CD4-positive, alpha-beta T cell treated with Interleukin-2 at 100 ng/mL for 4 hours (primary cell): ENCODE data around the gene MED28.
A peak's percentile ranks its signal among the peaks of the same experiment; 100 is the strongest.
"Not testable (repeated sequence)": the region's sequence is repeated elsewhere in the genome, so short reads cannot be mapped to it uniquely, and the experiment has no call there.

ENCODE experiments used
- DNase-seq: peaks from one replicate; pipeline ENCODE4 v3.0.0-alpha.2; 2020; ENCODE audit warnings: low spot score

MED28 gene

GRCh38 chr4:17618926-17619325 is 4.5 kb downstream of the MED28 start:
- DNase-seq: no peak

GRCh38 chr4:17619416-17620105 is 5.1 kb downstream of the MED28 start:
- no peak for DNase-seq

DNA sequence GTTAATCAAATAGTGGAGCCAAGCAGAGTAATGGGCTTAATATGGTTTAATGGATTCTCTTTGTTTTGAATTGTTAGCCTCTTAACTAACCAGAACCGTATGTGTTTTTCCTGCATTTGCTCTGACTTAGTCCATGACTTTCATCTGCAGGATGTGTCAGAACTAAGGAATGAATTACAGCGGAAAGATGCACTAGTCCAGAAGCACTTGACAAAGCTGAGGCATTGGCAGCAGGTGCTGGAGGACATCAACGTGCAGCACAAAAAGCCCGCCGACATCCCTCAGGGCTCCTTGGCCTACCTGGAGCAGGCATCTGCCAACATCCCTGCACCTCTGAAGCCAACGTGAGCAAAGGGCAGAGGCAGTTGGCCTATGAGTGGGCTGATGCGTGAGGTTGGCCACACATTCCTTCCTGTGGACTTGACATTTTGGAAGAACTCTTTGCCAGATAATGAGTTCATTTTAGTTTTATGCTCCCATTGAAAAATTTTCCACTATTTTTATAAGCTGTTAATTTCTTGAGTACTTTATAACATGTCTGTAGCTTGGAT is 9.1 kb downstream of the MED28 start:
- no peak for DNase-seq

DNA sequence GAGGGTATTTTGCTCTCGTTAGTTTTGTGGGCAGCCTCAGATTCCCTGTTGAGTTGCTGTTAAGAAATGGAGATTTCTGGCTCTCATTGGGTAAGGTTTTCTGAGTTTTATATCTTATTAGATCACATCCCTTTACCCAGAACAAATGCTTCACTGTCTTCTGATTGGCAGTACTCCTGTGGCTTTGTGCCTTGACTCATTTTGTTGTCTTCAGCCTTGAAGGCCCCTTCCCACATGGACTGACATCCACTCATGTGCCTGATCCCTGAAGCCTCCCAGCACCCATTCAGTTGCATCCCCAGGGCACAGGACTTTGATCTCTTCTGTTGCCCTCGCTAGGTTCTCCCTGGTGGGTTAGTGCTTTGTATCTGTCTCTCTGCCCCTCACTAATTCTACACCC is 10.4 kb downstream of the MED28 start:
- DNase-seq: no peak

- DNase-seq: no peak
Observed at GRCh38 chr4:17630228-17630627, 15.8 kb downstream of the MED28 start.

- DNase-seq: no peak
Observed at GRCh38 chr4:17633600-17633999, 19.2 kb downstream of the MED28 start.

GRCh38 chr4:17635056-17635455 is 20.6 kb downstream of the MED28 start:
- no peak for DNase-seq

GRCh38 chr4:17636341-17636695 is 21.9 kb downstream of the MED28 start:
- no peak for DNase-seq

DNA sequence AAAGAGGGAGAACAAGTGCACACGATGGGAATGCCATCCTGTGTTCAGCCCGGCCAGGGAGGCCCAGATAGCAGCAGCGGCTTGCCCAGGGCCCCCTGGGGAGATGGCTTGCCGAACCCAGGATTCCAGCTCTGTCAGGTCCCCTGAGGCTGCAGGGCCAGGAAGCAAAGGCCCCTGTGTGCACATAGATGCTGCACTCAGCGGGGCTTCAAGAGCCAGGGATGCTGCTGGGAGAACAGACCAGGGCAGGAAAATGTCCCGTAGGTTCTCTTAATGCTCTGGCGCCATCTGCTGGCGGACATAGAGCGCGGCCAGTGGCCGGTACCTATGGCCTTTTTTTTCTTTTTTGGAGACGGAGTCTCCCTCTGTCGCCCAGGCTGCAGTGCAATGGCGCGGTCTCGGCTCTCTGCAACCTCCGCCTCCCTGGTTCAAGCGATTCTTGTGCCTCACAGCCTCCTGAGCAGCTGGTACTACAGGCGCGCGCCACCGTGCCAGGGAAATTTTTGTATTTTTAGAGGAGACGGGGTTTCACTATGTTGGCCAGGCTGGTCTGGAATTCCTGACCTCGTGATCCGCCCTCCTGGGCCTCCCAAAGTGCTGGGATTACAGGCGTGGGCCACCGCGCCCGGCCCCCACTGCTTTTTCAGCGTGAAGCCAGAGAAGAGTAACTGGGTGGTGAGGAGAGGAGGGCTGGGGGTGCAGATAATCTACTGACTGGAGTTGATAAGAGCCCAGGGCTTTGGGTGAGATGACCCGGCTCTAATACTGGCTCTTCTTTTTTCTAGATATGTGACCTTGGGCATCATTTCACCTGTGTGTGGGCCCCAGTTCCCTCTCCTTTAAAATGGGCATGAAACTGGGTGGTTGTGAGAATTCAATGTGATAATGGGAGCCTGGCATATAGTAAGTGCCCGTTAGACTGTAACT is 22.5 kb downstream of the MED28 start:
- peak; percentile 74 for DNase-seq

GRCh38 chr4:17639136-17639535 is 24.7 kb downstream of the MED28 start:
- no peak for DNase-seq

GRCh38 chr4:17642398-17642783 is 27.9 kb downstream of the MED28 start:
- no peak for DNase-seq

DNA sequence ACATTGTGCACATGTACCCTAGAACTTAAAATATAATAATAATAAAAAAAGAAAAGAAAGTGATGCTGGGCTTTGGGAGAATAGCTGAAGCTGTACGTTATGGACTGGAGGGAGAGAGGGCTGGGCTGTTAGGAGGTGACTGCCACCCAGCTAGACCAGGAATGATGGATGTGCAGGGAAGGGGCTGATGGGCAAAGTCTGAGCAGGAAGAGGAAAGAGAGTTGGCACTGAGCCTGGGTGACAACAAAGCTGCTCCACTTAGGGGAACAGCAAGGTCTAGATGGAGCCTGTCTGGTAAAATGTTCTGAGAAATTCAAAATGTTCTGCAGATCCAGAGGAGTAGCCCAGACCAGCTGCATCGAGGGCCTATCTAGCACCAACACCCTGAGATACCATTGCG is 32.3 kb downstream of the MED28 start:
- no peak for DNase-seq

- no peak for DNase-seq
Observed at GRCh38 chr4:17647176-17647806, 32.9 kb downstream of the MED28 start.

DNA sequence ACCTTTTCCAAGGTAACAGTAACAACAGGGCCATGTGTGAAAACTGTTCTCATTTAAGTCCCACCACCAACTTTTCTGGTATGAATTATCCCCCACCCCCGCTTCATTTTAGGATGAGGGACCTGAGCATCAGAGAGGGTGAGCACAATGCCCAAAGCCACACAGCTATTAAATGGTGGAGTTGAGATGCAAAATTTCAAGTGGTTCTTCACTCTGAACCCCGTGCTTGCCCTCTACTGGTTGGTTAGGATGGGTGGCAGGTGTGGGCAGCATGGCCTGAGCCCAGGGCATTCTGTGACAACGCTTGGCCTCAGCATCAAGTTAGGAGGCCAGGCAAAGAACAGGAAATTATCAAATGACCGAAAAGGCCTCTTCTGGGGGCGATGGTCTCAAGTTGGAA is 33.5 kb downstream of the MED28 start:
- DNase-seq: no peak

GRCh38 chr4:17650406-17650805 is 36.0 kb downstream of the MED28 start:
- DNase-seq: no peak

GRCh38 chr4:17654701-17655100 is 40.3 kb downstream of the MED28 start:
- no peak for DNase-seq

- DNase-seq: no peak
Observed at GRCh38 chr4:17657090-17657489, 42.6 kb downstream of the MED28 start.

- DNase-seq: no peak
Observed at GRCh38 chr4:17657849-17658248, 43.4 kb downstream of the MED28 start.

DNA sequence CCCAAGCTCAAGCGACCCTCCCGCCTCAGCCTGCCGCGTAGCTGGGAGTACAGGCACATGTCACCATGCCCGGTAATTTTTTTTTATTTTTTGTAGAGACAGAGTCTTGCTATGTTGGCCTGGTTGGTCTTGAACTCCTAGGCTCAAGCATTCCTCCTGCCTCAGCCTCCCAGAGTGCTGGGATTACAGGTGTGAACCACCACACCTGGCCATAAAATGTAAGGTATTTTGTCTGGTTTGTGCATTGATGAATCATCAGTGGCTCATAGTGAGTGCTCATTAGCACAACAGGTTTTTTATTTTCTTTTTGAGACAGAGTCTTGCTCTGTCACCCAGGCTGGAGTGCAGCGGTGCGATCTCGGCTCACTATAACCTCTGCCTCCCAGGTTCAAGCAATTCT is 44.8 kb downstream of the MED28 start:
- not testable (repeated sequence) for DNase-seq

GRCh38 chr4:17662694-17663093 is 48.3 kb downstream of the MED28 start:
- DNase-seq: no peak

GRCh38 chr4:17664755-17665154 is 50.3 kb downstream of the MED28 start:
- DNase-seq: no peak

GRCh38 chr4:17665346-17665745 is 50.9 kb downstream of the MED28 start:
- no peak for DNase-seq

DNA sequence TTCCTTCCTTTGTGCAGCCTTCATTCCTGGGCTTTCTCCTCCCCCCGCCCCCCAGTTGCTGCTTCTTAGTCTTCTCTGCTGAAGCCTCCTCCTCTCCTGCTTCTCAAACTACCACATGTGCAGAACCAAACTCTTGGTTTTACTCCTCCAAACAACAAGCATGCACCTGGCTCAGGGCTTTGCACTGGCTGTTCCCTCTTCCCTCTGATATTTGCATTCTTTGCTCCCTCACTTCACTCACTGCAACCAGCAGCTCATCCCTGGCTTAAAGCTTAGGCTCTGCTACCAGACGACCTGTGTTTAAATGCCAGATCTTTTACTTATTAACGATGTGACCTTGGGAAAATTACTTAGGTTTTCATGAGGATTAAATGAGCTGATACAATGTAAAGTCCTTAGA is 51.4 kb downstream of the MED28 start:
- no peak for DNase-seq
